HepG2 (cell line): ENCODE measurements around the gene CACNA1G. TPM values are rescaled to one million over a fixed set of nuclear protein-coding genes. Genes with fewer than 3 reads are reported as not detected.

ENCODE experiments used
- ATAC-seq: fragments of 200-7000 bp; cut with Tn5 transposase; 3 replicates; pipeline ENCODE4 v1.9.1; 2020; ENCODE audit warnings: mild to moderate bottlenecking, moderate library complexity
- BruUV-seq: library from RNA; stranded (reverse); fragments of 400-500 nt; replicated peaks from 2 replicates; lab custom pipeline; 2021; lab: Mats Ljungman, UMichigan
- CTCF ChIA-PET: fragments of 300-600 bp; formaldehyde crosslinking; extraction: SDS; loops from one replicate; lab custom pipeline; 2021; ENCODE audit warnings: low total read pairs, inconsistent platforms, low intra/inter-chr PET ratio; lab: Yijun Ruan, JAX
- POLR2A ChIA-PET: fragments of 350-600 bp; sonication (Branson Sonifier 250); formaldehyde crosslinking; loops from one replicate; lab custom pipeline; 2020; ENCODE audit warnings: antibody characterized with exemption, inconsistent platforms; lab: Yijun Ruan, JAX
- DNase-seq: peaks from one replicate; pipeline ENCODE4 v3.0.0-alpha.2; 2015; ENCODE audit warnings: low spot score
- FAIRE-seq: peaks from 3 replicates; lab custom pipeline; 2011; peaks lifted over from hg19 to GRCh38; lab: Jason Lieb, UNC
- H2AFZ ChIP-seq: one replicate; pipeline ENCODE4 v1.6.1; 2011; ENCODE audit warnings: low read length, inconsistent platforms
- H3K27ac ChIP-seq: fragments of 300-600 bp; 3 replicates; pipeline ENCODE4 v1.8.0; 2011; ENCODE audit warnings: mixed run types, mild to moderate bottlenecking, mixed read lengths, low read length, inconsistent platforms; ENCODE audit not compliant: insufficient read depth; ENCODE audit errors: extremely low read length
- H3K27me3 ChIP-seq, 2 experiments: fragments of 200-600 bp in 1 of 2; 2 replicates in 1 of 2; 3 replicates in 1 of 2; pipeline versions ENCODE4 v1.6.0 to v1.8.0; 2011; ENCODE audit warnings: low read length in 2 of 2, mild to moderate bottlenecking in 2 of 2, moderate library complexity in 2 of 2, inconsistent platforms in 1 of 2; ENCODE audit not compliant: insufficient read depth in 2 of 2, control insufficient read depth in 1 of 2
- H3K36me3 ChIP-seq, 2 experiments: fragments of 200-600 bp in 1 of 2; replicated peaks in 1 of 2; 2 replicates in 1 of 2; 3 replicates in 1 of 2; pipeline versions ENCODE4 v1.5.1 to v1.8.0; 2011; ENCODE audit warnings: low read length in 2 of 2, inconsistent platforms in 1 of 2; ENCODE audit not compliant: insufficient read depth in 2 of 2, control insufficient read depth in 1 of 2
- H3K4me1 ChIP-seq: 2 replicates; pipeline ENCODE4 v1.5.1; 2012; ENCODE audit warnings: low read length, inconsistent platforms; ENCODE audit not compliant: insufficient read depth
- H3K4me2 ChIP-seq: 2 replicates; pipeline ENCODE4 v1.6.0; 2011; ENCODE audit warnings: low read depth, low read length, inconsistent platforms
- H3K4me3 ChIP-seq, 3 experiments: fragments of 200-600 bp in 1 of 3; sonication (generic), shearing (Covaris generic) in 1 of 3; replicated peaks in 1 of 3; 2 replicates each; pipeline ENCODE4 v1.5.1; 2011 to 2016; ENCODE audit warnings: low read length in 3 of 3, inconsistent platforms in 2 of 3, low read depth in 2 of 3, mild to moderate bottlenecking in 2 of 3, control low read depth in 1 of 3, mixed read lengths in 1 of 3; ENCODE audit not compliant: insufficient read depth in 1 of 3
- H3K79me2 ChIP-seq: one replicate; pipeline ENCODE4 v1.6.1; 2011; ENCODE audit warnings: low read length, inconsistent platforms; ENCODE audit not compliant: insufficient read depth
- H3K9ac ChIP-seq: 2 replicates; pipeline ENCODE4 v1.6.0; 2011; ENCODE audit warnings: mild to moderate bottlenecking, low read depth, low read length, inconsistent platforms; ENCODE audit not compliant: insufficient read depth
- H3K9me3 ChIP-seq: 2 replicates; pipeline ENCODE4 v1.5.1; 2012; ENCODE audit warnings: mild to moderate bottlenecking, low read length
- H4K20me1 ChIP-seq: 2 replicates; pipeline ENCODE4 v1.6.0; 2011; ENCODE audit warnings: inconsistent platforms, mild to moderate bottlenecking, low read length, moderate library complexity; ENCODE audit not compliant: insufficient read depth
- ELK4 ChIP-seq: sonication (generic); formaldehyde crosslinking; IDR thresholded peaks from 2 replicates; pipeline ENCODE4 v1.9.0; 2021; ENCODE audit warnings: missing genetic modification reagents, borderline replicate concordance
- GFI1 ChIP-seq: sonication (generic); formaldehyde crosslinking; IDR thresholded peaks from 2 replicates; pipeline ENCODE4 v1.5.0; 2020; ENCODE audit warnings: missing genetic modification reagents, mild to moderate bottlenecking, borderline replicate concordance
- PRPF4 ChIP-seq: fragments of 200-400 bp; formaldehyde crosslinking; IDR thresholded peaks from 2 replicates; pipeline ENCODE4 v1.6.1; 2016; ENCODE audit warnings: low read length, low read depth; ENCODE audit not compliant: poor library complexity, severe bottlenecking
- RBM39 ChIP-seq: fragments of 200-400 bp; formaldehyde crosslinking; IDR thresholded peaks from one replicate; pipeline ENCODE4 v1.6.1; 2018; ENCODE audit warnings: antibody characterized with exemption, mild to moderate bottlenecking, low read depth, low read length; ENCODE audit not compliant: poor library complexity, severe bottlenecking
- TBP ChIP-seq: sonication (generic); formaldehyde crosslinking; IDR thresholded peaks from 2 replicates; pipeline ENCODE4 v1.5.0; 2020; ENCODE audit warnings: missing genetic modification reagents
- ZBTB3 ChIP-seq: sonication (generic); formaldehyde crosslinking; IDR thresholded peaks from 2 replicates; pipeline ENCODE4 v1.4.0; 2020; ENCODE audit warnings: low read depth, mild to moderate bottlenecking, moderate library complexity, missing genetic modification reagents, borderline replicate concordance
- ZNF10 ChIP-seq: sonication (generic); formaldehyde crosslinking; IDR thresholded peaks from 2 replicates; pipeline ENCODE4 v1.4.0; 2020; ENCODE audit warnings: mild to moderate bottlenecking, low read depth, missing genetic modification reagents, borderline replicate concordance
- ZNF275 ChIP-seq: sonication (generic); formaldehyde crosslinking; IDR thresholded peaks from 2 replicates; pipeline ENCODE4 v1.8.0; 2022; ENCODE audit warnings: missing genetic modification reagents, mild to moderate bottlenecking, inconsistent platforms, borderline replicate concordance
- ZNF354B ChIP-seq: sonication (generic); formaldehyde crosslinking; IDR thresholded peaks from 2 replicates; pipeline ENCODE4 v1.8.0; 2022; ENCODE audit warnings: mild to moderate bottlenecking, missing genetic modification reagents
- ZNF430 ChIP-seq: sonication (generic); formaldehyde crosslinking; IDR thresholded peaks from 2 replicates; pipeline ENCODE4 v1.9.0; 2021; ENCODE audit warnings: mild to moderate bottlenecking, missing genetic modification reagents
- ZNF431 ChIP-seq: sonication (generic); formaldehyde crosslinking; IDR thresholded peaks from 2 replicates; pipeline ENCODE4 v1.9.0; 2022; ENCODE audit warnings: missing genetic modification reagents, low read depth, mild to moderate bottlenecking, borderline replicate concordance
- ZNF552 ChIP-seq: sonication (generic); formaldehyde crosslinking; IDR thresholded peaks from 2 replicates; pipeline ENCODE4 v1.9.0; 2022; ENCODE audit warnings: missing genetic modification reagents, mild to moderate bottlenecking, borderline replicate concordance
- WGBS: methylation state at CpG from one replicate; pipeline ENCODE4 v1.1.6; 2017; ENCODE audit warnings: low lambda C conversion rate; 5-methylcytosine and 5-hydroxymethylcytosine counted together
- in situ Hi-C: cut with HindIII; loops from 2 replicates; pipeline ENCODE4 v1.10.0; 2017; ENCODE audit warnings: low pct_unique_long_range_greater_than_20kb; ENCODE audit not compliant: extremely low pct_ligation_motif_present
- intact Hi-C: fragments of 100-400 bp; cut with micrococcal nuclease; formaldehyde crosslinking; loops from one replicate; pipeline ENCODE4 v1.10.0; 2022; ENCODE audit not compliant: unreplicated experiment
- polyA plus RNA-seq, 8 experiments: library from polyadenylated mRNA; depleted of rRNA in 3 of 8; stranded (reverse) in 7 of 8; unstranded in 1 of 8; fragments of >200 nt; fragmentation: Illumina TruSeq in 4 of 8; extraction: Trizol in 4 of 8; gene quantifications; 2 replicates each; pipeline versions ENCODE4 v1.2.1 to v1.2.3, GENCODE V29; 2011 to 2016; ENCODE audit warnings: low read depth in 4 of 8, missing spikeins in 1 of 8, mixed read lengths in 1 of 8; ENCODE audit not compliant: insufficient read depth in 1 of 8
- total RNA-seq, 5 experiments: library from RNA; depleted of rRNA; stranded (reverse); fragments of >200 nt; fragmentation: Illumina TruSeq; extraction: Trizol; gene quantifications; 2 replicates each; pipeline ENCODE4 v1.2.3, GENCODE V29; 2016; ENCODE audit warnings: low read depth in 1 of 5
- TF ChIP-seq, protein P1 (sequence below): sonication (generic); formaldehyde crosslinking; IDR thresholded peaks from 2 replicates; pipeline ENCODE4 v1.4.0; 2020; ENCODE audit warnings: missing genetic modification reagents, borderline replicate concordance
- TF ChIP-seq, protein P2 (sequence below): sonication (generic); formaldehyde crosslinking; IDR thresholded peaks from 2 replicates; pipeline ENCODE4 v1.4.0; 2020; ENCODE audit warnings: low read depth, missing genetic modification reagents

Gene CACNA1G
- total and polyA plus RNA-seq, 2 of the 13 experiments (the other 11 are each of a cell fraction or from before 2014, with no cell fraction given) = 0.02 TPM; not detected in 1

DNA sequence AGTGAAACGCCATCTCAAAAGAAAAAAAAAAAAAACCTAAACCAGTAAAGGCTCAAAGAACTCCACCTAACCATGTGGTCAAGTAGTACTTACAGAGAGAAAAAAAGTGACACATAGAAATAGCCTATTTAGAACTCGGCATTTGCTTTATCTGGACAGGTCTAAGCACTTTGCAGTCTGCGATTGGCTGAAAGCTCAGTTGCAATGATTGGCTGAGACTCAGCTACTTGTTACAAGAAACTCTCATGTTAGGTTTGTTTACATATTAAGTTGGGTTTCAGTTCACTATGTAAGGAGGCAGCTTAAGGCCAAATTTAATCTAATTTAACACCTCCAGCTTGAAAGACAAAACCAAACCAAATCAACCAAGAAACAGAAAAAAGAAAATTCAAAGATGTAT lies 93.2 kb downstream of the CACNA1G start (continued):
- TF ChIP-seq PRPF4 (no peak), GFI1 (no peak), ZBTB3 (CRISPR knock-in tag) (no peak), TBP (no peak), ZNF430 (CRISPR knock-in tag) (no peak), ZNF275 (CRISPR knock-in tag) (no peak), RBM39 (no peak), ZNF354B (no peak)

DNA sequence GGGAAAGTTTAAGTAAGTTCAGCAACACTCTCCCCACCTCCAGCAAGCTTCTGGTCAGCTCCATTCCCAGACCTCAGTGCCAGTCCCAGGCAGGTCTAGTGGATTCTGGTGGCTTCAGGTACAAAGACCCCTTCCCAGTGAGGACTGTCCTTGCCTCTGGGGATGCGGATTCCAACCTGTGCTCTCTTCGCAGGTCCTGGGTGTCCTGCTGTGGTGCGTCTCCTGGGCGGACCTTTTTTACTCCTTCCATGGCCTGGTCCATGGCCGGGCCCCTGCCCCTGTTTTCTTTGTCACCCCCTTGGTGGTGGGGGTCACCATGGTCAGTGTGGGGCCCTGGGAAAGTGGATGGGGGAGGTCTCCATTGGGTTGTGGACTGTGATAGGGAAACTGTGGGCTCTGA lies 96.0 kb downstream of the CACNA1G start:
- POLR2A ChIA-PET = no interaction called here
- H3K36me3 ChIP-seq = no peaks in the 10 kb centered on the region
- H3K4me2 ChIP-seq = no peak overlapping the region
- DNase-seq (no peak), FAIRE-seq (no peak), ATAC-seq (no peak)
- no peak overlapping the region for H2AFZ ChIP-seq
- intact Hi-C loops (no loop called here), in situ Hi-C loops (no loop called here)
- H3K4me3 ChIP-seq = no peak overlapping the region
- no TSS peak for BruUV-seq
- no peak overlapping the region for H3K9ac ChIP-seq
- CTCF ChIA-PET = no interaction called here
- peaks cover 9% of the 10 kb centered on the region for H3K9me3 ChIP-seq
- H4K20me1 ChIP-seq = no peaks in the 10 kb centered on the region
- TF ChIP-seq ZNF431 (CRISPR knock-in tag) (no peak), ZNF10 (no peak), ZNF552 (no peak), ELK4 (no peak)
- TF ChIP-seq, protein P1, sequence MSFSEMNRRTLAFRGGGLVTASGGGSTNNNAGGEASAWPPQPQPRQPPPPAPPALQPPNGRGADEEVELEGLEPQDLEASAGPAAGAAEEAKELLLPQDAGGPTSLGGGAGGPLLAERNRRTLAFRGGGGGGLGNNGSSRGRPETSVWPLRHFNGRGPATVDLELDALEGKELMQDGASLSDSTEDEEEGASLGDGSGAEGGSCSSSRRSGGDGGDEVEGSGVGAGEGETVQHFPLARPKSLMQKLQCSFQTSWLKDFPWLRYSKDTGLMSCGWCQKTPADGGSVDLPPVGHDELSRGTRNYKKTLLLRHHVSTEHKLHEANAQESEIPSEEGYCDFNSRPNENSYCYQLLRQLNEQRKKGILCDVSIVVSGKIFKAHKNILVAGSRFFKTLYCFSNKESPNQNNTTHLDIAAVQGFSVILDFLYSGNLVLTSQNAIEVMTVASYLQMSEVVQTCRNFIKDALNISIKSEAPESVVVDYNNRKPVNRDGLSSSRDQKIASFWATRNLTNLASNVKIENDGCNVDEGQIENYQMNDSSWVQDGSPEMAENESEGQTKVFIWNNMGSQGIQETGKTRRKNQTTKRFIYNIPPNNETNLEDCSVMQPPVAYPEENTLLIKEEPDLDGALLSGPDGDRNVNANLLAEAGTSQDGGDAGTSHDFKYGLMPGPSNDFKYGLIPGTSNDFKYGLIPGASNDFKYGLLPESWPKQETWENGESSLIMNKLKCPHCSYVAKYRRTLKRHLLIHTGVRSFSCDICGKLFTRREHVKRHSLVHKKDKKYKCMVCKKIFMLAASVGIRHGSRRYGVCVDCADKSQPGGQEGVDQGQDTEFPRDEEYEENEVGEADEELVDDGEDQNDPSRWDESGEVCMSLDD (CRISPR knock-in tag) = no peak
- TF ChIP-seq, protein P2, sequence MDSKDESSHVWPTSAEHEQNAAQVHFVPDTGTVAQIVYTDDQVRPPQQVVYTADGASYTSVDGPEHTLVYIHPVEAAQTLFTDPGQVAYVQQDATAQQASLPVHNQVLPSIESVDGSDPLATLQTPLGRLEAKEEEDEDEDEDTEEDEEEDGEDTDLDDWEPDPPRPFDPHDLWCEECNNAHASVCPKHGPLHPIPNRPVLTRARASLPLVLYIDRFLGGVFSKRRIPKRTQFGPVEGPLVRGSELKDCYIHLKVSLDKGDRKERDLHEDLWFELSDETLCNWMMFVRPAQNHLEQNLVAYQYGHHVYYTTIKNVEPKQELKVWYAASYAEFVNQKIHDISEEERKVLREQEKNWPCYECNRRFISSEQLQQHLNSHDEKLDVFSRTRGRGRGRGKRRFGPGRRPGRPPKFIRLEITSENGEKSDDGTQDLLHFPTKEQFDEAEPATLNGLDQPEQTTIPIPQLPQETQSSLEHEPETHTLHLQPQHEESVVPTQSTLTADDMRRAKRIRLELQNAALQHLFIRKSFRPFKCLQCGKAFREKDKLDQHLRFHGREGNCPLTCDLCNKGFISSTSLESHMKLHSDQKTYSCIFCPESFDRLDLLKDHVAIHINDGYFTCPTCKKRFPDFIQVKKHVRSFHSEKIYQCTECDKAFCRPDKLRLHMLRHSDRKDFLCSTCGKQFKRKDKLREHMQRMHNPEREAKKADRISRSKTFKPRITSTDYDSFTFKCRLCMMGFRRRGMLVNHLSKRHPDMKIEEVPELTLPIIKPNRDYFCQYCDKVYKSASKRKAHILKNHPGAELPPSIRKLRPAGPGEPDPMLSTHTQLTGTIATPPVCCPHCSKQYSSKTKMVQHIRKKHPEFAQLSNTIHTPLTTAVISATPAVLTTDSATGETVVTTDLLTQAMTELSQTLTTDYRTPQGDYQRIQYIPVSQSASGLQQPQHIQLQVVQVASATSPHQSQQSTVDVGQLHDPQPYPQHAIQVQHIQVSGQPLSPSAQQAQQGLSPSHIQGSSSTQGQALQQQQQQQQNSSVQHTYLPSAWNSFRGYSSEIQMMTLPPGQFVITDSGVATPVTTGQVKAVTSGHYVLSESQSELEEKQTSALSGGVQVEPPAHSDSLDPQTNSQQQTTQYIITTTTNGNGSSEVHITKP = no peak
- H3K27me3 ChIP-seq = no peaks in the 10 kb centered on the region
- H3K27ac ChIP-seq = no peak overlapping the region
- WGBS = 96% methylated on average over 5 of the region's 5 CpGs
- no peaks in the 10 kb centered on the region for H3K79me2 ChIP-seq
- peaks cover 44% of the 10 kb centered on the region for H3K4me1 ChIP-seq
